NCI-H1436 treated with DMSO at 0.1 percent for 48 hours (cell line): ENCODE data around the gene SAMSN1.
"Not testable (repeated sequence)": the region's sequence is repeated elsewhere in the genome, so short reads cannot be mapped to it uniquely, and the experiment has no call there.

Experiments
- DNase-seq: peaks from one replicate; lab custom pipeline; 2025; lab: John Stamatoyannopoulos, UW

Gene SAMSN1

DNA sequence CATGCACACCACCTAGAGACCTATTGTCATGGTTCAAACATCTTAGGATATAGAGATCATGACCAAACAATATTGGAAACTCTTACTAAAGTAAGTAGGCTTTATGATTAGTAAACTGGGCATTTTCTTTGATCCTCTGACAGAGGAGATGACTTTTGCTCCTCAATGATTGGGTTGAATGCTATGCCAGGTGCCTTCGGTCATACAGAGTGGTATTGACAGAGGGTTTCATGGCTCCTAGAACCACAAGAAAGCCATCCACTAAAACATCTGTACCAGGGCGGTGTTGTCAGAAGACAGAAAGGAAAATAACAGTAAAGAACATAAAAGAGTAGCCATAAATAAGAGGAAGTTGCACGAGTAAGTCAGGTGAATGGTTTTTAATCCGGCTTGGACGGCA is 20.8 kb upstream of the SAMSN1 start:
- DNase-seq, result no peak

DNA sequence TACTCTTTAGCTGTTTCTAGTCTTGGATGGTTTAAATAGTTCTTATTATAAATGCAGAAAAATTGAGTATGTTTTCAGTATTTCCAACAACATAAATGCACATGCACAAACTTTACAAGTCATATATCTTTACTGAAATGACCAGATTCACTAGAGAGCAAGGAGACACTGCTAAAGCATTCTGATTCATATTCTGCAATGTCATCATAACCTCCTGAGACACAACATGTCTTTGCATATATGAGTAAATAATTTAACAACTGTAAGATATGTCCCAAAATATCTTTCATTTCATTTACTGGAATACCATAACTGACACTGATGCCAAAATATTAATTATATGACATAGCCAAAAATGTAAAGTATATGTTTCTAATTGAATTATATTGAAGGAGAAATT is 16.8 kb upstream of the SAMSN1 start:
- no peak for DNase-seq

- DNase-seq, result no peak
Observed at GRCh38 chr21:14560555-14560954, 14.4 kb upstream of the SAMSN1 start.

DNA sequence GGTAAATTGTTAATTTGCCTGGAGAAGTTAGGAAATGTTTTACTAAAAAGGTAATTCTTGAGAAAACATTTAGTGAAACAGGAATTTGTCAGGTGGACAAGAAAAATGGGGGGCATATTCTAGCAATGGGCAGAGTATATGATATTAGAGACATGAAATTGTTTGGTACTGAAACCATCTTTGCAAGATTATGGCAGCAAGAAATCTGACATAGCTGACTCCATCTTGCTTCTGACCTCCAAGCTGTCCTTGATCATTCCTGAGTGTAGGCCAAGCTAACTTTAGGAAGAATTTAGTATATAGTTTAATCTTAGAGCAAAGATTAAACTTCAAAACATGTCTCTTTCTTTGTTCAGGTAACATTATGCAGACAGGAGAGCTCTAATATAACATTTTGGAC is 14.0 kb upstream of the SAMSN1 start:
- DNase-seq, result no peak

DNA sequence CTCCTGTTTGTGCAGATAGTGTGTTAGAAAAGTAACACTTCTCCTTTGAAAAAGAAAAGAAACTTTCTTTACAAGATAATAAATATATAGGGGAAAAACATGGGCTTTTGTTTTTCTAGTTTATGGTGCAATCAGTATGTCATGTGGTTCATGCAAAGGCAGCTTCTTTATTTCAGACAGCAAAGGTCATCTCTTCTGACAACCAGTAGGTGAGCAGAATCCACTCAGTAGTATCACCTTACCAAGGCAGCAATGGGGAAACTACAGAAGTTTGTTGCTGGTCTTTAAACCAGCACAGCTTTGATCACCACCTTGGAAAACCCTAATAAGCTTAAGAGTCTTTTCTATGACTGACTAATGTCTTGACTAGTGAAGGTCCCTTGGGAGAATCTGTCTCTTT is 13.0 kb upstream of the SAMSN1 start:
- no peak for DNase-seq

DNA sequence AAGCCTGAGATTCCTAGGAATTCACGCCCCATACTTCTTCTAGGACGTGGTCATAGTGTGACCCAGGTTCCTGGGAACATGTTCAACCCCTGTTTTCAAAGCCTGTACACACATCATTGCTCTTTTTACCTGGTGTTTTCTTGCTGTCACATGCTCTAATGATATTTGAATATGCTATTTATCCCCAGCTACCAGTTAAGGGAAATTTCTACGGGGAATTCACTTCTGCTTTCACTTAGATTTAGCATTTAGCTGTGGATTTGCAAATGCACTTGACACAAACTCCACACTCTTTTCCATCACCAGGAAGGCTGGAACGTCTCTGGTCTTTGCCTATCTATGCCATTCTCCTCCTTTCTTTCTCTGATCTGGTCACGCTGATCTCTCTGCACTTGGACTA is 11.3 kb upstream of the SAMSN1 start:
- no peak for DNase-seq

GRCh38 chr21:14554948-14555347 is 8.8 kb upstream of the SAMSN1 start:
- DNase-seq, result no peak

GRCh38 chr21:14553422-14553821 is 7.3 kb upstream of the SAMSN1 start:
- no peak for DNase-seq

DNA sequence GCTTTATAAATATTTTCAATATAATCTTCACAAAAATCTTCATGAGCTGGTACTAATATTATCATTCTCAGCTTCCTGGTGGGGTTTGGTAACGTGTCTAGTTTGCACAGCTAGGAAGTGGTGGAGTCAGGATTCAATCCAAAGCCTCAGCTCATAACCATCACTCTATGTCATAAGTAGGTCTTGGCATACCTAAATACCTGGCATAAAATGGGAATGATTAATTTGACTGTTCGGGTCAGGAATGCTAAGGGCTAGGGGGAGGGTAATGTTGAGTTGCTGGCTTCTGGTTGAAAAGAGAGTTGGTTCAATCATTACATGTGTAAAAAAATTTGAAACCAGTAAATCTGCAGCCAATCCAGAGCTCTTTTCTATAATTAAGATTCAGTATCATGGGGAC is 5.6 kb upstream of the SAMSN1 start:
- DNase-seq, result no peak

GRCh38 chr21:14550135-14550534 is 4.0 kb upstream of the SAMSN1 start:
- no peak for DNase-seq

GRCh38 chr21:14548779-14549178 is 2.7 kb upstream of the SAMSN1 start:
- no peak for DNase-seq

DNA sequence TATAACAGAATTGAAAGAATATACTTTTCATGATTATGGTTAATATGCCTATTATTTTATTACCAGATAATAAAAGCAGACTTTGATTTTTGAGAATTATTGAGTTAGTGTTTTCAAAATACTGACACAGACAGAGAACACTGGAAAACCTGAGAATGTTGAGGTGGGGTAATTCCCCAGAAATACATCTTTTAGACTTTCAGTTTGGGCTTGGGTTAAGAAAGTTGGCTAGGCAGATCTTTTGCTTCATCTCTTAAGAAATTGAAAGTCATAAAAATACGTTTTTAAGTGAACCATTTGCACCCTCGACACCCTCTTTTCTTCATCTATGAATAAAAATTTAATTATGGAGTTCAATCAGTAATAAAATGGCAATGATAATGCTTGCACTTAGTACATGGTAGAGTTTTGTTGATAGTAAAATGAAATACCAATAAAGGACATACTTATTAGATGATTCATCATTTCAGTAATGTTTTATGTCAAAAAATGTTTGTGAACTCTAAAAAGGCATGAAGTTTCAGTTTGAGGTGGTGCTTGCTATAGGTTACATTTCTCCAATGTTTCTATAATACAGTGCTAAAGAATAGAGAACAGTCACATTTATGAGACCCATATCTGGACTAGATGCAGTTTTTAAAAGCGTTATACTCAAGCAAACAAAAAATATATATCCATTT is 1.9 kb upstream of the SAMSN1 start:
- no peak for DNase-seq

DNA sequence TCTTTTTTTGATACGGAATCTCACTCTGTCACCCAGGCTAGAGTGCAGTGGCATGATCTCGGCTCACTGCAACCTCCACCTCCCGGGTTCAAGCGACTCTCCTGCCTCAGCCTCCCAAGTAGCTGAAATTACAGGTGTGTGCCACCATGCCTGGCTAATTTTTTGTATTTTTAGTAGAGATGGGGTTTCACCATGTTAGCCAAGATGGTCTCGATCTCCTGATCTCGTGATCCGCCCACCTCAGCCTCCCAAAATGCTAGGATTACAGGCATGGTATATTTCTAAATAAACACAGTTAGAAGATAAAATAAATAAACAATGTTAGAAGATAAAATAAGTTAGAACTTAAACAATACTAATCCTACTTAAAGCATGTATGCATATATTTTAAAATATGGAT is 604 bp upstream of the SAMSN1 start:
- DNase-seq, result not testable (repeated sequence)

DNA sequence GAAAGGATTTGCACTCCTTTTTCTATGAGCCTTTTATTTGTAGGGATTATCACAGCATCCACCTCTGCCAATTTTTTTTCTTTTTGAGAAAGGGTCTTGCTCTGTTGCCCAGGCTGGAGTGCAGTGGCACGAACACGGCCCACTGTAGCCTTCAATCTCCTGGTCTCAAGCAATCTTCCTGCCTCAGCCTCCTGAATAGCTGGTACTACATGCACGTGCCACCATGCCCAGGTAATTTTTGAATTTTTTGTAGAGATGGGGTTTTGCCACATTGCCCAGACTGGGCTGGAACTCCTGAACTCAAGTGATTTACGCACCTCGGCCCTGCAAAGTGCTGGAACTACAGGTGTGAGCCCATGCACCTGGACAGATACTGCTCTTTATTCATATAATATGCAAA is 2.1 kb downstream of the SAMSN1 start:
- no peak for DNase-seq

GRCh38 chr21:14542638-14543037 is 3.5 kb downstream of the SAMSN1 start:
- DNase-seq, result no peak

DNA sequence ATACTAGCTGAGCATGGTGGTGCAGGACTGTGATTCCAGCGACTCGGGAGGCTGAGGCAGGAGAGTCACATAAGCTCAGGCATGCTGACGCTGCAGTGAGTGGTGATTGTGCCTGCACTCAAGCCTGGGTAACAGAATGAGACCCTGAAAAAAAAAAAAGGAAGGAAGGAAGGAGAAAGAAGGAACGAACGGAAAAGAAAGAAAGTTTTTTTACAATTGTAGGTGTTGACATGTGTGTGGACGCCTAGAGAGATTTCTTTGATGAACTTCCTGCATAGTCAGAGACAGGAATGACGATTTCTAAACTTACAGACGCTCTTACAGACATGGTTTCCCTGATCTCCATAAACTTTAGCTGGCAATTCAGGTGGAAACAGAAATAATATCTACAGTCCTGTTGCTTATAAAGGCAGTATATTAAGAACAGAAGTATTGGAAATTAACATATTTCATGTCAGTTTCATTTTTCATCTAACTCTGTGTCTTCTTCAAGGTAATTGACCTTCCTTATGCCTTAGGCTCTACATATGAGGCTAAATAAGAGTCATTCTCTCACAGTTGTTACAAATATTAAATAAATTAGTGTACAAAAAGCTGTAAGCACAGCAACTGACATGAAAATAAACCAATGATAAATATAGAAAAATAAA is 4.1 kb downstream of the SAMSN1 start:
- no peak for DNase-seq

GRCh38 chr21:14538483-14538882 is 7.6 kb downstream of the SAMSN1 start:
- DNase-seq, result no peak

- DNase-seq, result no peak
Observed at GRCh38 chr21:14536929-14537328, 9.2 kb downstream of the SAMSN1 start.

DNA sequence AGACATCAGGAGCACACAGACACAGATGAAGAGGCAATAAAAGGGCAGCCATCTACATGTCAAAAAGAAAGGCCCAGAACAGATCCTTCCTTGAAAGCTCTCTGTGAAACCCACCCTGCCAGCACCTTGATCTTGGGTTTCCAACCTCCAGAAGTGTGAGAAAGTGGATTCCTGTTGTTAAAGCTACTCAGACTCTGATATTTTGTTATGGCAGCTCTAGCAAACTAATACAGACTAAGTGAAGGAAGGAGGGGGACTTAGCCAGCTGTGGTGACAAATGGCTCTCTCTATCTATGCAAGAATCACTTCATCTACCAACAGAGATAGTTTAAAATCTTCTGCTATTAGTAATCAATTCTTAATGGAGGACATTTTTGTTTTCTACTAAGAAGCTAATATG is 10.4 kb downstream of the SAMSN1 start:
- DNase-seq, result no peak

DNA sequence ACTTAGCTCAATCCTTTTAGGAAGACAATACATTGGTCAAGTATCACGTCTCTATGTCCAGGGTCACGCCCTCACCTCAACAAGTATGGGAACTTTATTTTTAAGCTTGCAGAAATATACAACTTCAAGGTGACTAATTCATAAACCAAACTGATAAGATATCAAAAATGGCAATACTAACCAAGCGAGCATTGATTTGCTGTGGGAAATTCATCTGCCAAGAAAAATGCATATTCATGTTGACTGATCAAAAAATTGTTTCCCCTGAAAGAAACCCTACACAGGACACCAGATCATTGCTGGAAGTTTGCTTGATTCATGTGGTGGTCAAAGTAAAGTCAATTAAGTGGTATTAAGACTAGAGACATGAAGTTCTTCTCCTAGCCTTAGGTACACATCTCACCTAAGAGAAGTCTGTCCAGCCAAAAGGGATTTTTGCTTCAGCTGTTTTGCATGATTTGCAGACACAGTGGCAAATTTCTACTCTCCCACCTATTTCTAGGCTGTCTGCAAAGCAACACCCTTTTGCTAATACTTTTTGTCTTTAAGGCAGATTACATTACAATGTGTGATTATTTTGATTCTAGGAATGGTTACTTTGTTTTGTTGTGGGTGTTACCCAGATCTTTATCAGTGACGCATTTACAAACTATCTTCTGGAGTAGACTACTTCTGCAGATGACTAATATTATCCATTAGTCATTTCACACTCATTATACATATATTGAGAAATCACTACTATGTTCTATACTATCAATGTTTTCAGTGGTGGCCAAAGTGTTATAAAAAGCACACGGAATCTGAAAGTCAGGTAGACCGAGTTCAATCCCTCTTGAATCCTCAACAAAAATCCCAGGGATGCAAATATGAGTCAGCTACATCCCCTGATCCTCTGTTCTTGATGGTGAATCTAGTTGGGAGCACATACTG is 12.4 kb downstream of the SAMSN1 start:
- no peak for DNase-seq

DNA sequence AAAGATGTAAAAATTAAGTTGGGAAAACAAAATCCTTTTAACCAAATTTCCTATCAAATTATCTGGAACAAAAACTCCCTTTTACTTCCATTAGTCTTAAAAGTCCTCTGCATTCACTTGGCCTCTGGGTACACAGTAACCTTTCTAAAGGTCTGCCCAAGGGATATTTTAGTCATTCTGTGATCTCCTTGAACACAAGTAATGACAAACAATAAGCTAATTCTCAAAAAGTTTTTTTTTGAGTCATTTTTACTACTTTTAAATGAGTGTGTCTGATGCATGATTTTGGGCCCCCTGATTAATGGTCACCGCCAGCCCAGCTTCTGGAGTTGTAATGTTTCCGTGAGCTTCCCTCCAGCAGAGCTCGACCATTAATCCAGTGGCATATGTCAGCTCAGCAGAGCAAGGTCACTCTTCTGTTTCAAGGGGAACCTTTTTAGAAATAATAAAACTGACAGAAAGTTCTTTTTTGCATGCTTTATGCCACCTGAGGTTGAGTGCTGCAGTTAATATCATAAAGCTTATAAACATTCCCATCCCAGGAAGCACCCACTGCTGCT is 14.3 kb downstream of the SAMSN1 start:
- no peak for DNase-seq

- no peak for DNase-seq
Observed at GRCh38 chr21:14530592-14530991, 15.5 kb downstream of the SAMSN1 start.

DNA sequence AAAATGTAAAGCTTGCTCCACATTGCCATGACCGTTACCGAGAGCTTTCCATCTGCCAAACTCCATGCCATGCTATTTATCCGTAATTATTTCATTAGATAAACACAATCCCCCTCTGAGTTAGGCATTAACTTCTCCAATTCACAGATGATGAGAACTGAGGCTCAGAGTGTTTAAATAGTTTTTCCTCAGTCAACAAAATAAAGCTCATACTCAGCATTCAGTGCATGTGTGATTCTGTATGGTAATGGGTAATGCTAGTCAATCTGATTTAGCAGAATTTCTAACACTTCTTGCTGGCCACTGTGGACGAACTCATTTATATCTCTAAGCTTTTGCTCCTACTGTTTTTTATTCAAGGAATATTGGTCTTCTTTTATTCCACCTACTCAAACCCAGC is 17.3 kb downstream of the SAMSN1 start:
- DNase-seq, result no peak
